Right lobe of liver (tissue), 6 donors: ENCODE data around the gene WDR19. TPM values are rescaled to one million over a fixed set of nuclear protein-coding genes. Genes with fewer than 3 reads are reported as not detected.
"Not testable (repeated sequence)": the region's sequence is repeated elsewhere in the genome, so short reads cannot be mapped to it uniquely, and the experiment has no call there.

Experiments
- ATAC-seq, 4 donors: fragments of 200-7000 bp; cut with Tn5 transposase; one replicate each; pipeline ENCODE4 v1.9.1; 2020; ENCODE audit warnings: mild to moderate bottlenecking in 4 of 4, moderate library complexity in 4 of 4
- DNase-seq, 3 donors: peaks; one replicate each; pipeline ENCODE4 v3.0.0-alpha.2; 2020
- H3K27ac ChIP-seq, 3 donors: fragments of 200-600 bp; one replicate each; pipeline ENCODE4 v1.8.0; 2022
- H3K27me3 ChIP-seq, 2 donors: fragments of 200-600 bp; one replicate each; pipeline ENCODE4 v1.8.0; 2022
- H3K36me3 ChIP-seq, 4 donors: fragments of 200-600 bp; sonication (generic) in 1 of 4; one replicate each; pipeline versions ENCODE4 v1.5.1 to v1.8.0; 2017 to 2022; ENCODE audit warnings: control low read depth in 1 of 4
- H3K4me1 ChIP-seq, 4 donors: fragments of 200-600 bp; sonication (generic) in 1 of 4; one replicate each; pipeline versions ENCODE4 v1.5.1 to v1.8.0; 2017 to 2022; ENCODE audit warnings: control low read depth in 1 of 4
- H3K4me3 ChIP-seq, 3 donors: fragments of 200-600 bp; one replicate each; pipeline ENCODE4 v1.8.0; 2022
- H3K9me3 ChIP-seq, 4 donors: fragments of 200-600 bp; sonication (generic) in 1 of 4; one replicate each; pipeline versions ENCODE4 v1.5.1 to v1.8.0; 2017 to 2022; ENCODE audit warnings: control low read depth in 1 of 4
- CTCF ChIP-seq, 4 donors: fragments of 200-600 bp in 3 of 4; fragments of 450-650 bp in 1 of 4; IDR thresholded peaks; one replicate each; pipeline versions ENCODE4 v1.5.1 to v1.8.0; 2016 to 2022; ENCODE audit warnings: antibody characterized with exemption in 4 of 4, mild to moderate bottlenecking in 2 of 4
- POLR2A ChIP-seq: fragments of 450-650 bp; IDR thresholded peaks from one replicate; pipeline ENCODE4 v1.6.1; 2017; ENCODE audit warnings: antibody characterized with exemption, mild to moderate bottlenecking
- WGBS: methylation state at CpG from one replicate; pipeline ENCODE4 v1.1.6; 2018; ENCODE audit warnings: low coverage, low lambda C conversion rate; ENCODE audit not compliant: insufficient coverage; ENCODE audit errors: missing lambda C conversion rate; 5-methylcytosine and 5-hydroxymethylcytosine counted together
- intact Hi-C, 2 donors: fragments of 100-400 bp; cut with DNase I; formaldehyde crosslinking; loops; one replicate each; pipeline versions ENCODE4 v1.11.2 to v1.14.1; 2022
- long read RNA-seq: library from polyadenylated mRNA; unstranded; transcript quantifications from one replicate; pipeline ENCODE4 v2.0.0, GENCODE V29; 2019
- total RNA-seq, 6 experiments: library from RNA; depleted of rRNA in 2 of 6; stranded (reverse); fragments of >200 nt in 2 of 6; fragmentation: NEBNext Ultra II Directional in 3 of 6; extraction: Animal tissue kit (Norgen Biotek cat#: 25700) in 3 of 6; gene quantifications; one replicate each; pipeline versions ENCODE4 v1.1.0 to v1.2.4, GENCODE V29; 2016 to 2023
- donor health status: DM: no; HTN: yes; CAD: no.
- donor health status: DM: no; HTN: no; CAD: no.
- donor health status: DM: no; HTN: no; CAD: no.
- donor health status: DM: no; HTN: yes; CAD: no.
- donor health status: DM: no; HTN: yes; CAD: no.

Gene WDR19
- 10 to 100 TPM; 11.4 to 22.2 (median 16.9) TPM for total RNA-seq
- long read RNA-seq, partial matches to known transcripts, result 1 of 1 reads
- long read RNA-seq, other reads (novel, unspliced or antisense), result 0 of 1 reads

DNA sequence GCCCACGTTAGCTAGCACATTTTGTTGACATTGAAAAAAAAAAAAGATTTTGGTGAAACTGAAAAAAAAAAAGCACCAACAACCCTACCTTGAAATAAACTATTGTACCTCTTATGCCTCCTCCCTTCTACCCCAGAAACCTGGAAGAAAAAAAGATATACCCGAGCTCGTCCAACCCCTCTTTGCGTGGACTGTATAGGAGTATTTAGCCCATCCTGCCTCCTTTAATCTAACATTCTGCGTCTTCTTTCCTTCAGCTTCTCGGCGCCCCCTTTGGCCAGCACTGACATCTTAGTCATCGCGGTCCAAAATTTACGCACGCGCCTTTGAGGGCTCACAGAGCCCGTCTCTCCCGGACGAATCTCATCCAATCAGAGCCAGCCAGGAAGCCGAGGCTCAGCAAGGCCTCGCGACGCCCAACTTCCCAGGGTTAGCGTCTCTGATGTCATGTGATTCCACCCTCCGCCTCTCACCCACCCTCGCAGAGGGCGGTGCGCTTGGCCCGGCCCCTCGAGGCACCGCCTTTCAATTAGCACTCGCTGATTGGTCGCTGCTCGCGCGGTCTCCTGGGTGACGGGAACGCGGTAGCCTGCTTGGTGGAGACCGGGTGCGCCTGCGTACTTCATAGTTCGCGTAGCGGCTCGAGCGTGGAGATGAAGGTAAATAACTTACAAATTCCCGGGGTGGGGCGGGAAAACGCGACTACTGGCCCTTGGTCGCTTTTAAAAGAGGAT is at the start of gene WDR19:
TSS of gene WDR19 (plus strand) at position 625 of the 734 bp plus-strand sequence. CDS start at position 654, 29 bp downstream.
- WGBS, result under 1% methylated on average over 28 of the region's 48 CpGs
- Histone ChIP-seq H3K27me3 (no peaks in the 10 kb centered on the region), H3K9me3 (no peaks in the 10 kb centered on the region), H3K36me3 (peaks cover 0 to 6% (median 0%) of the 10 kb centered on the region in 4 donors), H3K4me1 (peaks cover 0 to 13% (median 0%) of the 10 kb centered on the region in 4 donors), H3K4me3 (peak within 1 kb of the TSS; percentile 44 to 78 (median 71)), H3K27ac (peak within 1 kb of the TSS; percentile 56 to 69 (median 64))
- intact Hi-C loops, result no loop called here
- ATAC-seq (peak; percentile 98 to 99 (median 98)), DNase-seq (peak; percentile 99 to 100 (median 100))
- peak; percentile 37 to 45 (median 42) for TF ChIP-seq CTCF (IDR thresholded peaks at IDR 0.05)
- TF ChIP-seq POLR2A, result peak; percentile 35

- no peak overlapping the region for H3K4me3 ChIP-seq
- H3K27ac ChIP-seq, result no peak overlapping the region
- H3K4me1 ChIP-seq, result peaks cover 0 to 6% (median under 1%) of the 10 kb centered on the region in 4 donors
- no peaks in the 10 kb centered on the region for H3K36me3 ChIP-seq
- no peak for ATAC-seq
- H3K27me3 ChIP-seq, result no peaks in the 10 kb centered on the region
- intact Hi-C loops, result loop anchor here (10.0 kb wide), 2 partner anchors 229 to 239 kb away; no protein-coding TSS in a partner anchor
- H3K9me3 ChIP-seq, result no peaks in the 10 kb centered on the region
- 97% methylated on average over 3 of the region's 3 CpGs for WGBS
- DNase-seq, result no peak
- TF ChIP-seq POLR2A, result no peak
- no peak for TF ChIP-seq CTCF (IDR thresholded peaks at IDR 0.05)
Observed at GRCh38 chr4:39133623-39134022, 48.7 kb upstream of the WDR19 start.

GRCh38 chr4:39134683-39135306 is 47.5 kb upstream of the WDR19 start:
- no peak overlapping the region for H3K4me3 ChIP-seq
- ATAC-seq (peak in 1 of 4 donors; percentile 11), DNase-seq (no peak)
- no peaks in the 10 kb centered on the region for H3K27me3 ChIP-seq
- no peak for TF ChIP-seq POLR2A
- no peak for TF ChIP-seq CTCF (IDR thresholded peaks at IDR 0.05)
- WGBS, result 75% methylated on average over 1 of the region's 2 CpGs
- intact Hi-C loops, result loop anchor here (10.0 kb wide), 2 partner anchors 230 to 240 kb away; no protein-coding TSS in a partner anchor
- no peaks in the 10 kb centered on the region for H3K9me3 ChIP-seq
- H3K36me3 ChIP-seq, result no peaks in the 10 kb centered on the region
- H3K27ac ChIP-seq, result no peak overlapping the region
- peaks cover 0 to 6% (median under 1%) of the 10 kb centered on the region in 4 donors for H3K4me1 ChIP-seq

DNA sequence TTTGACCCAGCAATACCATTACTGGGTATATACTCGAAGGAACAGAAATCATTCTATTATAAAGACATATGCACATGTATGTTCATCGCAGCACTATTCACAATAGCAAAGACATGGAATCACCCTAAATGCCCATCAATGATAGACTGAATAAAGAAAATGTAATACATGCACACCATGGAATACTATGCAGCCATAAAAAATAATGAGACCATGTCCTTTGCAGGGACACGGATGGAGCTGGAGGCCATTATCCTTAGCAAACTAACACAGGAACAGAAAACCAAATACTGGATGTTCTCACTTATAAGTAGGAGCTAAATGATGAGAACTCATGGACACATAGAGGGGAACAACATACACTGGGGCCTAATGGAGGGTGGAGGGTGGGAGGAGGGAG is 44.1 kb upstream of the WDR19 start:
- H3K27me3 ChIP-seq, H3K36me3 ChIP-seq, H3K27ac ChIP-seq, H3K4me3 ChIP-seq, ATAC-seq, H3K4me1 ChIP-seq, DNase-seq, H3K9me3 ChIP-seq: not testable (repeated sequence)
- intact Hi-C loops, result loop anchor here (10.0 kb wide), 2 partner anchors 233 to 243 kb away; no protein-coding TSS in a partner anchor
- WGBS, result 97% methylated on average over 3 of the region's 3 CpGs

- Histone ChIP-seq H3K27me3 (no peaks in the 10 kb centered on the region), H3K27ac (no peak overlapping the region), H3K4me1 (no peaks in the 10 kb centered on the region), H3K36me3 (no peaks in the 10 kb centered on the region), H3K9me3 (no peaks in the 10 kb centered on the region), H3K4me3 (no peak overlapping the region)
- ATAC-seq (no peak), DNase-seq (no peak)
- TF ChIP-seq CTCF (IDR thresholded peaks at IDR 0.05) (no peak), POLR2A (no peak)
- 86% methylated on average over 1 of the region's 1 CpG for WGBS
- intact Hi-C loops, result no loop called here
Observed at GRCh38 chr4:39146211-39146610, 36.1 kb upstream of the WDR19 start.
